ENCODE data around the gene ERMN. TPM values are rescaled to one million over a fixed set of nuclear protein-coding genes. Genes with fewer than 3 reads are reported as not detected.

ERMN gene
- total RNA-seq, 2 experiments from 2014 or later = 17.3 to 18.0 TPM

DNA sequence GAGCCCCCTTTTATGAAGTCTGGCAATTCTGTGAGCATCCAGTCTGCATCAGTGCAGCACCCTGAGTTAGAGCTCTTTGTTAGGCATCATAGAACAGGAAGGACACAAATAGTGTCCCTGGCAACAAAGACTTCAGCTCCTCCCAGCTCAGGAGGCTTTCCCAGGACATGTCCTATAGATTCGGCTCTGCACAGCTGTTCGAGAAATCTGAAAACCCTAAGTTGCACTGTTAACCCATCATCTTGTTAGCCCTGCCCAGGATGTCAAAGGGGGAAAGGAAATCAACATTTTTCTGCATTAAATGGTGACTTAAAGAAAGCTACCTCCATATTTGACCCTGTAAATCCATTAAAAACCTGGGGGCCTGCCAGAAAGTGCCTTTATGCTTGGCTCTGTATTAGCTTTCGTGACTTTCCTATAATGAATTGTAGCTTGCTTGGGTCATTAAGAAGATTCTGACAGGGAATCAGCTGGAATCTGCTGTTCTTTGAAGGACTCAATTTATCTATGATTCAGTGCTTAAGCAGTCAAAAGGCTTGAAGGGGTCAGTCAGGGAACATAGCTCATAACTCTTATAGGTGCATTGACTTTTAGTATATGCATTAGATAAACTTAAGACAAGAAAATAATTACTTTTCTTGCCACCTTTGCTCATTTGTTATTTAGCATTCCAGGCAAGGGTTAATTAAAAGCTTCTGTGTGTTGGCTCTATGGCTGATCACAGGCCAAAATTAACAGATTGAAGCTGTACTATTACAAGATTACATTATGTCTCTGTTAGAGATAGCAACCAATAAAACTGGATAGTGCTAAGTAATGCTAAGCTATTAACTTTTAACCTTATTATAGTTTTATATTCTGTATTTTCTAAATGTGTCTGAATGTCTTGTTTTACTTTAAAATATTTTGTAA lies 20.6 kb downstream of the ERMN start:
- DNase-seq = no peak
- Mint-ChIP-seq H3K4me3 (no peak overlapping the region), H3K9me3 (no peaks in the 10 kb centered on the region), H3K36me3 (ENCODE audit: low read depth) (no peaks in the 10 kb centered on the region), H3K27me3 (peaks cover 5% of the 10 kb centered on the region), H3K27ac (no peak overlapping the region), H3K4me1 (ENCODE audit: low read depth) (peaks cover 28% of the 10 kb centered on the region)
- H3K4me1 ChIP-seq (ENCODE audit: insufficient read depth, low read length) = no peaks in the 10 kb centered on the region
- no peaks in the 10 kb centered on the region for H3K9me3 ChIP-seq (ENCODE audit: control insufficient read depth in 1 of 2, insufficient read depth in 1 of 2, low read length in 2 of 2)
- intact Hi-C loops (cut with DNase I, micrococcal nuclease) = loop anchor here (5.0 to 10.0 kb wide), 5 partner anchors 470 to 1447 kb away; partner anchors contain the start of genes CCDC148 (in 1 of the 2) and PKP4 (in 1 of the 2)
- TF ChIP-seq, protein P1, sequence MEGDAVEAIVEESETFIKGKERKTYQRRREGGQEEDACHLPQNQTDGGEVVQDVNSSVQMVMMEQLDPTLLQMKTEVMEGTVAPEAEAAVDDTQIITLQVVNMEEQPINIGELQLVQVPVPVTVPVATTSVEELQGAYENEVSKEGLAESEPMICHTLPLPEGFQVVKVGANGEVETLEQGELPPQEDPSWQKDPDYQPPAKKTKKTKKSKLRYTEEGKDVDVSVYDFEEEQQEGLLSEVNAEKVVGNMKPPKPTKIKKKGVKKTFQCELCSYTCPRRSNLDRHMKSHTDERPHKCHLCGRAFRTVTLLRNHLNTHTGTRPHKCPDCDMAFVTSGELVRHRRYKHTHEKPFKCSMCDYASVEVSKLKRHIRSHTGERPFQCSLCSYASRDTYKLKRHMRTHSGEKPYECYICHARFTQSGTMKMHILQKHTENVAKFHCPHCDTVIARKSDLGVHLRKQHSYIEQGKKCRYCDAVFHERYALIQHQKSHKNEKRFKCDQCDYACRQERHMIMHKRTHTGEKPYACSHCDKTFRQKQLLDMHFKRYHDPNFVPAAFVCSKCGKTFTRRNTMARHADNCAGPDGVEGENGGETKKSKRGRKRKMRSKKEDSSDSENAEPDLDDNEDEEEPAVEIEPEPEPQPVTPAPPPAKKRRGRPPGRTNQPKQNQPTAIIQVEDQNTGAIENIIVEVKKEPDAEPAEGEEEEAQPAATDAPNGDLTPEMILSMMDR (IDR thresholded peaks at IDR 0.05) = no peak
- H3K27ac ChIP-seq (ENCODE audit: low read depth in 1 of 2, low read length in 2 of 2) = no peak overlapping the region
- CTCF ChIA-PET = interaction anchor here (0.9 to 2.5 kb wide), 3 partner anchors 20 to 187 kb away, joined by 3 to 15 read pairs (median 5); no protein-coding TSS in a partner anchor
- H3K27me3 ChIP-seq (ENCODE audit: control insufficient read depth in 1 of 2, insufficient read depth in 2 of 2, low read length in 2 of 2) = no peaks in the 10 kb centered on the region
- POLR2A ChIA-PET = interaction anchor here (0.7 to 2.1 kb wide), 5 partner anchors 23 to 571 kb away, joined by 3 to 5 read pairs (median 3); partner anchors contain the start of genes ACVR1 and CYTIP
- ATAC-seq (ENCODE audit: poor library complexity) = no peak
- no peak overlapping the region for H3K4me3 ChIP-seq (ENCODE audit: low read length)
- H3K36me3 ChIP-seq (ENCODE audit: insufficient read depth, low read length) = no peaks in the 10 kb centered on the region

DNA sequence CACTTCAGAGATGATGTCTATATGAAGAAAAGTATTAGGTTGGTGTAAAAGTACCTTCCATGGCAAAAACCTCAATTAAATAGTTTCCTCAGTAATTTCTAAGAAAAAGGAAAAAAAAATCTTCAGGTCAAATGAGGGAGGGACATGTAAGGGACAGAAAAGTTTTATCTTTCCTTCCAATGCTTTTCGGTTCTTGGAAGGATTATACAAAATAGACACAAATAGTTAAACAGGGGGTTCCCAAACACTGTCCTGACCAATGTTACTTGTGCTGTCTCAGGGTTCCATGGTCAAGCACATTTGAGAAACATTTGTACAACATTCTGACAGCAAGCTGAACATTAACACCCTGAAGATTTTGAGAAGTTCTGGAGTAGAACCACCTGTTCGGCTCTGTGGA lies 22.0 kb downstream of the ERMN start:
- Histone ChIP-seq H3K27me3 (ENCODE audit: control insufficient read depth in 1 of 2, insufficient read depth in 2 of 2, low read length in 2 of 2) (no peaks in the 10 kb centered on the region), H3K36me3 (ENCODE audit: insufficient read depth, low read length) (no peaks in the 10 kb centered on the region), H3K9me3 (ENCODE audit: control insufficient read depth in 1 of 2, insufficient read depth in 1 of 2, low read length in 2 of 2) (no peaks in the 10 kb centered on the region), H3K27ac (ENCODE audit: low read depth in 1 of 2, low read length in 2 of 2) (no peak overlapping the region), H3K4me3 (ENCODE audit: low read length) (no peak overlapping the region), H3K4me1 (ENCODE audit: insufficient read depth, low read length) (no peaks in the 10 kb centered on the region)
- H3K9me3 Mint-ChIP-seq = no peaks in the 10 kb centered on the region
- ATAC-seq (ENCODE audit: poor library complexity) (no peak), DNase-seq (no peak)
- TF ChIP-seq, protein P1 (IDR thresholded peaks at IDR 0.05) = no peak
- peaks cover 28% of the 10 kb centered on the region for H3K4me1 Mint-ChIP-seq (ENCODE audit: low read depth)
- H3K36me3 Mint-ChIP-seq (ENCODE audit: low read depth) = no peaks in the 10 kb centered on the region
- ChIA-PET POLR2A (interaction anchor here (0.7 to 2.1 kb wide), 3 partner anchors 25 to 1152 kb away, joined by 3 to 7 read pairs (median 5); partner anchors contain the start of gene ACVR1), CTCF (interaction anchor here (1.6 to 2.5 kb wide), 6 partner anchors 24 to 325 kb away, joined by 4 to 15 read pairs (median 7); partner anchors contain the start of gene ACVR1C)
- no peak overlapping the region for H3K4me3 Mint-ChIP-seq
- intact Hi-C loops (cut with DNase I, micrococcal nuclease) = loop anchor here (2.0 to 10.0 kb wide), 7 partner anchors 293 to 1444 kb away; partner anchors contain the start of genes CCDC148 (in 1 of the 2) and PKP4 (in 1 of the 2)
- H3K27me3 Mint-ChIP-seq = peaks cover 6% of the 10 kb centered on the region
- H3K27ac Mint-ChIP-seq = no peak overlapping the region

DNA sequence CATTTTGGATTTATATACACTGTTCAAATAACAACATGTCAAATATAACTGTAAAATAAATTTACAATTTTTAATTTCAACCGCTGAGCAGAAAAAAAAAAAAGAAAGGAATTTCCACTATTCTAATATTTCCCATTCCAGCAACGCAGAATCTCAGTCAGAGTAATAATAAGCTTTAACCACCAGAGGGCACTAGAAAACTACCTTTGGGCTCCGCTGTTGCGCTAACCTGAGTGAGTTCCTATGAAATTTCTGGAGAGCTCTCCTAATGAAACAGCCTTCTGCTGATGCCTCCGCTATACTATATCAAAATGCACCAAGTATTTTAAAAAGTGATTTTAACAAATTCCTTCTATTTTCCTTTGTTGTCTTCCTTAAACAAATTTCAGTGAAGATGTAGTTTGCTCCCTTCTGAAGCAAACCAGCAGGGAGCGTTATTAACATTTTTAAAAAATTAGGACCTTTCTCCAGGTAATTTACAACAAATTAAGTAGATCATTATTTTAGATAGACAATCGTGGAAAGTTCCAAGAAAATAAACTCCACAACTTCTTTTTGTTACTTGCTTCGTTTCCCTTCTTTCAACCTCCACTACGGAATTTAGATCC lies 23.0 kb downstream of the ERMN start:
- no peaks in the 10 kb centered on the region for H3K9me3 ChIP-seq (ENCODE audit: control insufficient read depth in 1 of 2, insufficient read depth in 1 of 2, low read length in 2 of 2)
- peak in 9 of 14 experiments; percentile 5 to 74 (median 24) for DNase-seq
- H3K27me3 ChIP-seq (ENCODE audit: control insufficient read depth in 1 of 2, insufficient read depth in 2 of 2, low read length in 2 of 2) = no peaks in the 10 kb centered on the region
- intact Hi-C loops (cut with DNase I, micrococcal nuclease) = loop anchor here (1.0 to 10.0 kb wide), 9 partner anchors 294 to 1445 kb away; partner anchors contain the start of genes CCDC148 (in 1 of the 2) and PKP4 (in 1 of the 2)
- H3K36me3 Mint-ChIP-seq (ENCODE audit: low read depth) = no peaks in the 10 kb centered on the region
- H3K27ac ChIP-seq (ENCODE audit: low read depth in 1 of 2, low read length in 2 of 2) = no peak overlapping the region
- H3K4me3 ChIP-seq (ENCODE audit: low read length) = no peak overlapping the region
- peak; percentile 83 for ATAC-seq (ENCODE audit: poor library complexity)
- POLR2A ChIA-PET = interaction anchor here (0.6 to 2.3 kb wide), 14 partner anchors 111 to 1466 kb away, joined by 3 to 10 read pairs (median 4); partner anchors contain the start of genes ACVR1 and CYTIP
- H3K36me3 ChIP-seq (ENCODE audit: insufficient read depth, low read length) = no peaks in the 10 kb centered on the region
- no peaks in the 10 kb centered on the region for H3K9me3 Mint-ChIP-seq
- CTCF ChIA-PET = interaction anchor here (0.7 to 2.2 kb wide), 37 partner anchors 9 to 709 kb away, joined by 3 to 14 read pairs (median 4); partner anchors contain the start of genes ACVR1C, CYTIP and ERMN
- TF ChIP-seq, protein P1 (IDR thresholded peaks at IDR 0.05) = peak; percentile 98
- H3K27me3 Mint-ChIP-seq = peaks cover 8% of the 10 kb centered on the region
- no peaks in the 10 kb centered on the region for H3K4me1 ChIP-seq (ENCODE audit: insufficient read depth, low read length)
- H3K4me3 Mint-ChIP-seq = no peak overlapping the region
- H3K4me1 Mint-ChIP-seq (ENCODE audit: low read depth) = peaks cover 28% of the 10 kb centered on the region
- H3K27ac Mint-ChIP-seq = no peak overlapping the region

Data from CD4-positive, alpha-beta T cell (primary cell).